CD4-positive, alpha-beta T cell treated with Interleukin-15 for 4 hours (primary cell): ENCODE results near the gene CARS1.
A peak's percentile ranks its signal among the peaks of the same experiment; 100 is the strongest.

ENCODE experiments used
- DNase-seq: peaks from one replicate; pipeline ENCODE4 v3.0.0-alpha.2; 2020; ENCODE audit warnings: low spot score

Gene CARS1

DNA sequence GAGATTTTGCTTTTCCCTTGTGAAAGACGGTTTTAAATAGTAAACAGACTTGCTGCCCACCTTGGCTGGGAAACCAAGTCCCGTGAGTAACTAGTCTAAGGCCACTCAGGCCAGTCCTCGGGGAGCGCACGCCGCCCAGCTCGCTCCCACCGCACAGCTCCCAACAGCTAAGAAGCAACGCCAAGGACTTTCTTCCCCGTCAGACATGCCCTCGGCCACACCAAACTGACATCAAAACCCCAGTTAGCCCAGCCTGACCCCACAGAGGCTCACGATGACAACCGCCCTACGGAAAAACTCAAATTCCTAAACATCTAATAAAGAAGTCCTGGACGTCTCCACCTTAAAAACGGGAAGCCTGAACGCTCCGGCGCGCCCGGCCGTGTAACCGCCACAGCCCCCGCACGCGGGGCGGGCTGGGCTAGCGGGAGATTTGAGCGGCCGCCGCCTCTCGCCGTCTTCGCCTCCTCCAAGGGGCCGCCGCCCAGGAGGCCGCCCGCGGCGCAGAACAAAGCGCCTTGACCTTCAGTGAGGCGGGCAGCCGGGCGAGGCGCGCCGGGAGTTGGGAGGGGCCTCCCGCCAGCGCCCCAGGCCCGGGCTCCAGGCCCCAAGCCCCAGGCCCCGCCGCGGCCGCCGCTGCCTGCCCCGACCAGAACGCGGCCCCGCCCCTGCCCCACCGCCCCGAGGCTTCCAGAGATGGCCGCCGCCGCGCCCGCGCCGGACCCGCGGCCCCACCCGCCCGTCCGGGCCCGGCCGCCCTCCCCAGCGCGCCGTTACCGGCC lies 65.6 kb downstream of the CARS1 start:
- DNase-seq = no peak

GRCh38 chr11:2990617-2991451 lies 66.4 kb downstream of the CARS1 start:
- peak; percentile 50 for DNase-seq

DNA sequence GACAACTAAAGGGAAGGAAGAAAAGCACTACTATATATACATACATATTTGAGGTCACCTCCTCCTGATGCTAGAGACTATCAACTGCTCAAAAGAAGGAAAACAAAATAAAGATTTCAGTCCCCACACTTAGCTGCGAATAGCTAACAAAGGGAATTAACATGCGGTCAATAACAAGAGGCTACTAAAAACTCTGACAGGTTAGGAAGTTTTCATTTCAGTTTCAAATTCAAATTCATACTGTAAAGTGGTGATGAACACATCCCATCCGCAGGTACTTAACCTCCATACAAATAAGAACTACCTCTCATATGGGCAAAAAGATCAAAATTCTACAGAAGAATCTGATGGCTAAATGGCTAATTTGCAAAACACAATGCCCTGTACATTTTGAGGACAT lies 67.7 kb downstream of the CARS1 start:
- DNase-seq = no peak

- DNase-seq = no peak
Observed at GRCh38 chr11:2989006-2989405, 68.2 kb downstream of the CARS1 start.

- peak; percentile 74 for DNase-seq
Observed at GRCh38 chr11:2987881-2988861, 69.1 kb downstream of the CARS1 start.

DNA sequence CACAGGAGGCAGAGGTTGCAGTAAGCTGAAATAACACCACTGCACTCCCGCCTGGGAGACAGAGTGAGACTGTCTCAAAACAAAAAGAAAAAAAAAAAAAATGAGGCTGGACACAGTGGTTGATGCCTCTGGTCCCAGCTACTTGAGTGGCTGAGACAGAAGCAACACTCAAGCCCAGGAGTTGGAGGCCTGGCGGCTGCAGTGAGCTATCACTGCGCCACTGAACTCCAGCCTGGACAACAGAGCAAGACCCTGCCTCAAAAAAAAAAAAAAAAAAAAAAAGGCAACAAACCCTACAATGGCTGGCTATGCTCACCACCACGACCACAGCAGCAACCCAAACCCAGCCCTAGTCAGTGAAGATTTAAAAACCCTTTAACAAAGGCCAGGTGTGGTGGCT lies 73.3 kb downstream of the CARS1 start:
- no peak for DNase-seq

- DNase-seq = no peak
Observed at GRCh38 chr11:2982214-2982613, 75.0 kb downstream of the CARS1 start.

DNA sequence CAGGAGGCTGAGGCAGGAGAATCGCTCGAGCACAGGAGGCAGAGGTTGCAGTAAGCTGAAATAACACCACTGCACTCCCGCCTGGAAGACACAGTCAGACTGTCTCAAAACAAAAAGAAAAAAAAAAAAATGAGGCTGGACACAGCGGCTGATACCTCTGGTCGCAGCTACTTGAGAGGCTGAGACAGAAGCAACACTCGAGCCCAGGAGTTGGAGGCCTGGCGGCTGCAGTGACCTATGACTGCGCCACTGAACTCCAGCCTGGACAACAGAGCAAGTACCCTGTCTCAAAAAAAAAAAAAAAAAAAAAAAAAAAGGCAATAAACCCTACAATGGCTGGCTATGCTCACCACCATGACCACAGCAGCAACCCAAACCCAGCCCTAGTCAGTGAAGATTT lies 76.1 kb downstream of the CARS1 start:
- DNase-seq = no peak

GRCh38 chr11:2980168-2980840 lies 76.9 kb downstream of the CARS1 start:
- no peak for DNase-seq

DNA sequence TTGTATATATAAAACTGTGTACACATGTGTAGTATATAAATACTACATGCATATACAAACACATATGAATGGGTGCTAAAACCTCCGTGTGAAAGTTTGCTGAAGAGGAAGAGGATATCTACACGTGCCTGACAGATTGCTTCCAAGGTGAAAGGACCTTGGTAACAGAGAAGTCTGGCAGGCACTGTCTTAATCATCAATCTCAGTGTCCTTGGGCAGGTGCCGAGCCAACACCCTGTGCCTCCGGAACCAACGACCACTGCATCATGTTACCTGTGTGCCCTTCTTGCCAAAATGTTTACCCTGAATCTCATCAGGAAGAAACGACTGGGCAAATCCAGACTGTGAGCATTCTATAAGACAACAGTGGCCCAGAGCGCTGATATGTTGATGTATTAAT lies 80.1 kb downstream of the CARS1 start:
- DNase-seq = no peak

DNA sequence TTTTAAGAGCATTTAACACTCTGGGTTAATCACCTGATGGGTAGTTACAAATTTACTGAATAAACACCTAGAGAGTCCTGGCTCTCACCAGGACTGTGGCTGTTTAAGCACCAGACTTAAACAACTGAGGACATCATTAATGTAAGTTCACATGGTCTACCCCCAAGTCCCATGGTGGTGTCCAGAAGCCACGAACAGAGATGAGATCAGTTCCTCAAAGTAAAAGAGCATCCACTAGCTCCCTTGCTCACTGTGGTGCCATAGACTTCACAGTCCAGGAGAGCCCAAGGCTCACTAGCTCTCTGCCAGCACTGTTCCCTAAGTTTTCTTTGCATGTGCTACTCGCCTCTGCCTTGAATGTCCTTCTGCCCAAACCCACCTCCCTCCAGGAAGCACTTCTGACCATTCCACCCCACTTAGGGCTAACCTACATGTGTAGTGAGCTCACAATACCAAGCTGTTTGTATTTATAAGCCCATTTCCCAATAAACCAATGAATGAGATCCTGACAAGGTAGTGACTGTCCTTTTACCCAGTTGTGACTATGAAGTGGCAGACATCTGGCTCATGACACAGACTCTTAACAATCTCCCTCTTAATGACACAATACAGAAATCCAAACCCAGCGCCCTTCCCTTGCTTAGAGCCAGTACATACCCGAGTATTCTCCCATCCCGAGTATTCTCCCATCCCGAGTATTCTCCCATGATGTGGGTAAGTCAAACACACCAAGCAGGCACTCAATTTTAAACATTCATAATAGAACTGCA lies 80.7 kb downstream of the CARS1 start:
- DNase-seq = no peak

DNA sequence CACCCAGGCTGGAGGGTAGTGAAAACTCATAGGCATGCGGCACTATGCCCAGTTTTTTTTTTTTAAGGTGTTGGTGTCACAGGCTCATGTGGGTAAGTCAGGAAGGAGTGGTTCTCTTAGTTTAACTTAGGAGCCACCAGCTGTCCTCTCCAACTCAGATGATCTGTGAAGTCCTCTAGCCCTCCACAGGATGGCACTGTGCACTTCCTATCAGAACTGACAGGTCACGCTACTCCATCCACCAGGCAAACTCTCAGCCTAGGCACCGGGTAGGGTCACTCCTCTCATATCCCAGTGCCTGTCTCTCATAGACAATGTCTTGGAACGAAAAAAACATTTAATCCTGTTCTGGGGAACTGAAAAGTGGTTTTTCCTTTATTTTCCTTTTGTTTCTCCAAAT lies 81.6 kb downstream of the CARS1 start:
- peak; percentile 45 for DNase-seq

DNA sequence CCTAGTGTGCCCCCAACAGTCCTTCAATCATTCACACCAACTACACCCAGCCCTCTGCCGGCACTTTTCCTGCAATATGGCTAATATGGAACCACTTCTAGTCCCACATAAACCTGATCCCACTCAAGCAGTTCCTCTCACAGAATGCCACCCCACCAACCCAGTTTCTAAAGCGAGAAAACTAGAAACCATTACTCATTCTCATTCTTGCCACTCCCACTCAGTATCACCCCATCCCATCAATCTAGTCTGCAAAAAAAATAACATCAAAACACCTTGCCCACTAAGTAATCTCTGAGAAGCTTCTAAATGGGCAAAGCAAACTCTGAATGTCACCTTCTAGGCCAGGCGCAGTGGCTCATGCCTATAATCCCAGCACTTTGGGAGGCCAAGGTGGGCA lies 83.0 kb downstream of the CARS1 start:
- no peak for DNase-seq

DNA sequence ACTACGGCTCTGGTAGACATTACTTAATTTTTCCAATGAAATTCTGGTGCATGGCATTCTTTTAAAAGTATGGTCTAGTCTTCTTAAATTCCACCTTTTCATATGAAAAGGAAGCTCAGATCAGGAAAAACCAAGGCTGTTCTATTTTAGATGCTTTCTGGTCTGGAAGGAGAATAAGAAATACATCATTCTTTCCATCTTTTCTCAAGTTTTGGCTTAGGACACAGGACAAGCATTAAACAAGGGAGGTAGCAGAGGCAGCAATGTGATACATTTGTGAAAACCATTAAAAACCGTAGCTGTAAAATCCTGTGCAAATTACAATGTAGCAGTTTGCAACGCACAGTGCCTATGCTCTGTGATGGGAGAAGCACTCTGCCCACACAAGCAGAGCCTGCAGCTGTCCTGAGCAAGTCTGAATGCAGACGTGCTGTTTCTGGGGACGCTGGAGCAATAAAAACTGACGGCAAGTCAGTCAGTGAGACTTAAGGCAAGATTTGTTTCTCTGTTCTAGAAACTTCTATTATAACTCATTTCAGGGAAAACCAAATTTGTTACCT lies 88.8 kb downstream of the CARS1 start:
- DNase-seq = no peak

DNA sequence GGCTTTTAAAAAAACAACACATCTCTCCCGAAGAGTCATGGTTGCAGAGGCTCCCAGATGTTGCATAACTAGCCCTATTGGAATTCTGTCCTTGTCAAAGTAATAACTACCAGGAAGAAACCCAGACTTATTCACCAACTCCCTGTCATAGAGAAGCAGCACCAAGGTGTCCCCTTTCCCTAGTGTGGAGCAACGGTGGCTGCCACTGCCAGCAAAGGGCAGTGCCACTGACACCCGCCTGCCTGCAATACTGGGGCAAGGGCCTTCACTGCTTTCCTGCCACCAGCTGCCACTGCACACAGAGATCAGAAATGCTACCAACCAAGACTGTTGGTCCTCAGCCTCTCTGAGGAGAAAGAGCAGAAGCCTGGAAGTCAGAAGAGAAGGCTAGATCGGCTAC lies 92.4 kb downstream of the CARS1 start:
- DNase-seq = no peak

DNA sequence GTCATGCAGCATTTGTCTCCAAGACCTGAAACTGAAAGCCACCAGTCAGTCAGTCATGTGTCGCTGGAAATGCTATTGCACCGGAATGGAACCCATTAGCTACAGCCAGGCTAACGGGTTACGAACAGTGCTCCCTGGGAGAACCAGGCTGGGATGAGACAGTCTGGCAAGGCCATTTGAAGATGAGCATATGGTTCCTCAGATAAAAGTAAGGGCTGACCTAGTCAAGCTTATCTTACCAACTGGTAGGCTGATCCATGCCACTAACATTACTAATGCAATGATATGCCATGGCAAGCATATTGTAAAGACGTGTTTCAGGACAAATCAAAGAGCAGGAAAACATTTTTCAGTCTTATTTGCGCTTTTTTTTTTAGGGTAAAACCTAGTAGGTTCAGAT lies 93.5 kb downstream of the CARS1 start:
- DNase-seq = no peak

DNA sequence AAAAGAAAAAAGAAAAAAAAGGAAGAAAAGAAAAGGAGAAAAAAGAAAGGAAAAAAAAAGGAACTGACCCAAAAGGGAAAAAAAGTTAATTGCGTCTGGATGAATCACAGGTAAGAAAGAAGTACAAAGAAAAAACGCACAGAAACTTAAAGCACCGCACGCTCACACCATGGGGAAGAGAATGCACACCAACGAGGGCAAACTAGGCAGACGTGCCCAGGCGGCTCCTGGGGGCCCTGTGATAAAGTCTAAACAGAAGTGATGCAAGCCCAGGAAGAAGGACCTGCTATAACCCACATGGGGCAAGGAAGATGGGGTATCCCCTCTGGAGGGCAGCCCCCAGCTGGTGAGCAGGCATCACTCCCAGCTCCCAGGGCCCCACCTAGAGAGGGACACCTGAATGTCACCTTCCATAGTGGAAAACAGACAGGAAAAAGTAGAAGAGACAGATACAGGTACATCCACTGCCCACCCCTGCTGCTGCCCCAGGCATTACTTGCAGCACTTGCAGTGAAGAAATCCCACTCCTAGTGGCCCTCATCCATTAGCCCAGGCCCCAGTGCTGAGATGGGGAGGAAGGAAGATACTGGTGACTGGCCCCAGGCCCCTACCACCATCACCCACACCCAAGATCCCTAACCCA lies 94.0 kb downstream of the CARS1 start:
- DNase-seq = no peak

DNA sequence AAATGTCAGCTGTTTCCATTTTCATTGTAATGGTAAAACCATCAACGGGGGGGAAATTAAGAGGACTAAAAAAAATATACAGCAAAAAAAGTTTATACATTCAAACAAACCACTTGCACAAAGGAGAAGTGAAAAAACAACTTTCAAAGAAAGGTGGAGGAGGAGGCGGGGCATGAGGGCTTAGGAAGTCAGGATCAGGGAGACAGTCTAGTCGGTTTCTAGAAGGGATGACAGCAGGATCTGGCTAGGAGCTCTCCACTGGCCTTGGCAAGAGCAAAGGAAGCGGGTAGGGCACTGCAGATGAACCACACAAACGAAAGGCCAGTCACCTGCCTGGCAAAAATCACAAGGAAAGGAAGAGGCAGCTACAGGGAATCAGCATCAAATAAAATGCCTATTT lies 96.1 kb downstream of the CARS1 start:
- no peak for DNase-seq

DNA sequence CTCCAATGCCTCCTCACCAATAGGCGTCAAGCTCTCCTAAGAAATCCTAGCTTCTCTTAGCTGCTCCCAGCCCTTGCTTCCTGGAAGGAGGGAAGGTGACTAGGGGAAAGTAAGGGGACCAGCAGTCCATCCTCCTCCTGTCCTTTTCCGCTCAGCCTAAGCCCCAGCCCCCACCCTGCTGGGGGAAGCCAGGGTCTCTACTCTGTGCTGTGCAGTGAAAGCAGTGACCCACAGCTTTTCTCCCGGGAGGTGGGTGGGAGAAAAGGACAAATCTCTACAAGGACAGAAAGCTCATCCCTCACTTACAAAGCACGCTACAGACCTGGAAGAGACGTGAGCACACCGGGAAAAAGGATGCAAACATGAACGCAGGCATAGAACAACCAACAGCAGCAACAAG lies 97.1 kb downstream of the CARS1 start:
- DNase-seq = no peak

DNA sequence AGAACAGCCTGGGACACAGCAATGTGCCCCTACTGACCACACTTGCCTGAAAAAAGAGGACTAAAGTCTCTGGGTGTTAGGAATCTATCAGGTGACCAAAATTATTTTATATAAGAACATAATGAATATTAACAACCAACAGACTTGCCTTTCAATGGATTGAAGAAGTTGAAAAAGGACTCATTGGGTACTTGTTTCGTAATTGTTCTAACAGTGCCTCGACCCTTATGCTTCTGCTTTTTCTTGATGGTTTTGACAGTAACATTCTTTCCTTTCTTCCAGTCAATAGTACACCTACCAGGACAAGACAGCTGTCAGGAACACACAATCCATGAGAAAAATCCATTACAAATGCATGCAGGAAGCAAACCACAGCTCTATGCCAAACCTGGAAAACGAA lies 99.0 kb downstream of the CARS1 start:
- no peak for DNase-seq
